OCI-LY3 (cell line): Measurements from ENCODE around the gene CEP70.
"Not testable (repeated sequence)": the region's sequence is repeated elsewhere in the genome, so short reads cannot be mapped to it uniquely, and the experiment has no call there.

ENCODE experiments used
- H2AFZ ChIP-seq: fragments of 200-600, 300-600 bp; shearing (Covaris generic); 2 replicates; pipeline ENCODE4 v1.6.0; 2014; ENCODE audit warnings: antibody characterized with exemption, low read depth, low read length
- H3K27ac ChIP-seq: fragments of 200-600, 300-600 bp; sonication (generic); 2 replicates; pipeline ENCODE4 v1.5.1; 2014; ENCODE audit warnings: mild to moderate bottlenecking, low read length, moderate library complexity, mixed read lengths
- H3K27me3 ChIP-seq: fragments of 200-600, 300-600 bp; sonication (generic); 2 replicates; pipeline ENCODE4 v1.6.1; 2014; ENCODE audit warnings: low read depth, low read length, mixed read lengths
- H3K36me3 ChIP-seq: fragments of 200-600, 300-600 bp; sonication (generic); replicated peaks from 2 replicates; pipeline ENCODE3; 2014; ENCODE audit warnings: low read depth, low read length, mixed read lengths
- H3K4me1 ChIP-seq: fragments of 300-600, 200-600 bp; sonication (generic); 2 replicates; pipeline ENCODE4 v1.6.1; 2014; ENCODE audit warnings: low read length, mixed read lengths
- H3K4me2 ChIP-seq: fragments of 200-600, 300-600 bp; sonication (generic); 2 replicates; pipeline ENCODE4 v1.6.1; 2014; ENCODE audit warnings: low read length, mixed read lengths
- H3K4me3 ChIP-seq: fragments of 300-600, 200-600 bp; sonication (generic); 2 replicates; pipeline ENCODE4 v1.5.1; 2014; ENCODE audit warnings: antibody characterized with exemption, mild to moderate bottlenecking, low read length, moderate library complexity
- H3K79me2 ChIP-seq: fragments of 300-600, 200-600 bp; shearing (Covaris generic); 2 replicates; pipeline ENCODE4 v1.6.1; 2014; ENCODE audit warnings: mild to moderate bottlenecking, low read length, mixed read lengths
- H3K9ac ChIP-seq: fragments of 300-600, 200-600 bp; shearing (Covaris generic); 2 replicates; pipeline ENCODE4 v1.6.0; 2014; ENCODE audit warnings: mild to moderate bottlenecking, low read length, moderate library complexity
- H3K9me3 ChIP-seq: fragments of 200-600, 300-600 bp; shearing (Covaris generic); 2 replicates; pipeline ENCODE4 v1.6.1; 2014; ENCODE audit warnings: low read length, mixed read lengths; ENCODE audit not compliant: insufficient read depth
- H4K20me1 ChIP-seq: fragments of 200-600, 300-600 bp; sonication (generic); 2 replicates; pipeline ENCODE4 v1.6.1; 2016; ENCODE audit warnings: low read length, mixed read lengths; ENCODE audit not compliant: insufficient read depth
- CTCF ChIP-seq: fragments of 200-600, 300-600 bp; sonication (generic); IDR thresholded peaks from 2 replicates; pipeline ENCODE4 v1.5.1; 2014; ENCODE audit warnings: antibody characterized with exemption, low read length, low read depth
- EZH2phosphoT487 ChIP-seq: fragments of 200-600 bp; shearing (Covaris generic); IDR thresholded peaks from 2 replicates; pipeline ENCODE4 v1.6.1; 2018; ENCODE audit warnings: antibody characterized with exemption, mixed run types, low read depth

Gene CEP70

DNA sequence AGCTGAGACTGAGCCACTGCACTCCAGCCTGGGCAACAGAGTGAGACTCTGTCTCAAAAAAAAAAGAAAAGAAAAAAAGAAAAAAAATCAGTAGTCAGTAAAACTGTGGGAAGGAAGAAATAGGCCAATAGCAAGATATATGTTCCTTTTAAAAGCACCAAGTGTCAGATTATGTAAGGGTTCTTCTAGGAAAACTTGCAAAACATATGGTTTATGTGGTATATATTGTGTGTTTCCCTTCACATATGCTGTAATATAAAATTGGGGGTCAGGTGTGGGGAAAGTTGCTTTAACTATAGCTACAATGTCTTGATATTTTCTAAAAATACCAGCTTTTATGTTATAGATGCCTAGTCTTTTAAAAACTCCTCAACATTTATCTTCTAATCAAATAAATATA lies 95.1 kb downstream of the CEP70 start:
- no peak overlapping the region for H3K9ac ChIP-seq
- H4K20me1 ChIP-seq, result no peaks in the 10 kb centered on the region
- no peaks in the 10 kb centered on the region for H3K27me3 ChIP-seq
- H3K79me2 ChIP-seq, result no peaks in the 10 kb centered on the region
- no peaks in the 10 kb centered on the region for H3K4me1 ChIP-seq
- H3K27ac ChIP-seq, result no peak overlapping the region
- H2AFZ ChIP-seq, result no peak overlapping the region
- H3K4me2 ChIP-seq, result no peak overlapping the region
- H3K9me3 ChIP-seq, result no peaks in the 10 kb centered on the region
- no peak overlapping the region for H3K4me3 ChIP-seq
- TF ChIP-seq CTCF (no peak), EZH2phosphoT487 (no peak)
- H3K36me3 ChIP-seq, result peaks cover 2% of the 10 kb centered on the region

- H4K20me1 ChIP-seq, result no peaks in the 10 kb centered on the region
- TF ChIP-seq CTCF (no peak), EZH2phosphoT487 (no peak)
- H3K4me3 ChIP-seq, result no peak overlapping the region
- no peak overlapping the region for H3K27ac ChIP-seq
- H3K27me3 ChIP-seq, result no peaks in the 10 kb centered on the region
- H3K36me3 ChIP-seq, result peaks cover 2% of the 10 kb centered on the region
- H2AFZ ChIP-seq, result no peak overlapping the region
- H3K79me2 ChIP-seq, result no peaks in the 10 kb centered on the region
- no peaks in the 10 kb centered on the region for H3K9me3 ChIP-seq
- H3K4me1 ChIP-seq, result no peaks in the 10 kb centered on the region
- no peak overlapping the region for H3K9ac ChIP-seq
- H3K4me2 ChIP-seq, result no peak overlapping the region
Measured at GRCh38 chr3:138497851-138498250, 96.2 kb downstream of the CEP70 start.

DNA sequence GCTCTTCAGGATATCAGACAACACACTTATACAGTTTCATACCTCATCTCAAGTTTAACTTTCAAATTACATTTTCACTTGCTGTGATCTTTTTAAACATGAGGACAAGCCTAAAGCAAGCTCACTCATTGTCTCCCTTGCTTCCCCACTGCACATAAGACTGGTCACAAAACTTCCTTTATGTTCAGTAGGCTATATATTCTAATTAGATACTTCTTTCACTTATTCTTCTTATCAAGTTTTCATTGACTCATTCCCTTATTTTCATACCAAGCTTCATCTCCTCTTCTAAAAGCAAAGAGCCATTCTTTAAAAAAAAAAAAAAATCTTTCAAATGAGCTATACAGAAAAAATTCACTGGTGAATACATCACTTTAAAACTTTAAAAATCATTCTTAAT lies 97.0 kb downstream of the CEP70 start:
- H3K36me3 ChIP-seq, result peaks cover 2% of the 10 kb centered on the region

DNA sequence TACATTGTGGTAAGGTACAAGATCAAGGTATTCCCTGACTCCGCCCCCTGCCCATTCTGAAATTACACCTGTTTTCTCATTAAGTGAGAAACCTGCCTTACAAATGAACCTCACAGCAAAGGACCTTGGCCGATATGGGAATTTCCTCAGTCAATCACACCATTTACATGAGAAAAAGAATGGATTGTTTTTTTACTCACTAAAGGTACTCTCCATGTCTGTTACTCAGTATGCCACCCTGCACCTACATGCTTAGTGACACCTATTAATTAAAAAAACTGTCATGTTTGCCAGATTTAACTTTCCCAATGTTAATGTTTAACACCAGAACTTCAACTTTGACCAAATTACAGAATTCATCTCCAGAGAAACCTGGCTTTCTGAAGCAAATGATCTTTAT lies 97.6 kb downstream of the CEP70 start:
- Histone ChIP-seq H3K79me2 (no peaks in the 10 kb centered on the region), H3K36me3 (peaks cover 2% of the 10 kb centered on the region), H3K27ac (no peak overlapping the region), H3K4me2 (no peak overlapping the region), H3K9me3 (no peaks in the 10 kb centered on the region), H3K27me3 (no peaks in the 10 kb centered on the region), H3K4me3 (no peak overlapping the region), H3K4me1 (no peaks in the 10 kb centered on the region), H3K9ac (no peak overlapping the region), H4K20me1 (no peaks in the 10 kb centered on the region), H2AFZ (no peak overlapping the region)
- TF ChIP-seq EZH2phosphoT487 (no peak), CTCF (no peak)

More for the DNA sequence above, 97.0 kb downstream of the CEP70 start:
- Histone ChIP-seq H3K27ac (no peak overlapping the region), H3K4me1 (no peaks in the 10 kb centered on the region), H3K4me2 (no peak overlapping the region), H3K27me3 (no peaks in the 10 kb centered on the region), H3K9ac (no peak overlapping the region), H3K4me3 (no peak overlapping the region), H4K20me1 (no peaks in the 10 kb centered on the region), H2AFZ (no peak overlapping the region), H3K79me2 (no peaks in the 10 kb centered on the region), H3K9me3 (no peaks in the 10 kb centered on the region)
- TF ChIP-seq EZH2phosphoT487, result no peak
- TF ChIP-seq CTCF, result no peak

- not testable (repeated sequence) for H3K4me2 ChIP-seq
Measured at GRCh38 chr3:138495638-138496037, 98.4 kb downstream of the CEP70 start.

More at GRCh38 chr3:138495638-138496037, 98.4 kb downstream of the CEP70 start:
- not testable (repeated sequence) for H3K4me3 ChIP-seq, H3K79me2 ChIP-seq, H3K36me3 ChIP-seq, H3K27me3 ChIP-seq, H3K27ac ChIP-seq, H3K4me1 ChIP-seq, H4K20me1 ChIP-seq, H3K9me3 ChIP-seq, H2AFZ ChIP-seq, H3K9ac ChIP-seq
